ENCODE measurements around the gene LRRC75A.
"Not testable (repeated sequence)": the region's sequence is repeated elsewhere in the genome, so short reads cannot be mapped to it uniquely, and the experiment has no call there.

The LRRC75A gene

GRCh38 chr17:16450028-16450427, 42.0 kb downstream of the LRRC75A start:
- no peak for DNase-seq (ENCODE audit: low spot score)

- DNase-seq (ENCODE audit: low spot score): no peak
These were observed 42.8 kb downstream of the LRRC75A start for GRCh38 chr17:16449121-16449570.

DNA sequence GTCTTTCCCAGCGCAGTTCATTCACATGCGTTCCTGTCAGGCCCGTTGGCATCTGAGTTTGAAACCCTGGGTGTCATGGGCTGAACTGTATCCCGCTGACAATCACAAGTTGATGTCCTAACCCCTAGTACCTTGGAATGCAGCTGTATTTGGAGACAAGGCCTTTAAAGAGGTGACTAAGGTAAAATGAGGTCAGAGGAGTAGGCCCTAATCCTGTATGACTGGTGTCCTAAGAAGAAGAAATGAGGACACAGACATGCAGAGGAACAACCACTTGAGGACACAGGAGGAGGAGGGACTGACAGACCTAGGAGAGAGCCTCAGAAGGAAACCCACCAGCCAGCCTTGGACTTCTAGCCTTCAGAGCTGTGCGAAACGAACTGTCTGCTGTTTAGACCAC, 43.5 kb downstream of the LRRC75A start:
- DNase-seq (ENCODE audit: low spot score): no peak

GRCh38 chr17:16447676-16448075, 44.3 kb downstream of the LRRC75A start:
- DNase-seq (ENCODE audit: low spot score): no peak

DNA sequence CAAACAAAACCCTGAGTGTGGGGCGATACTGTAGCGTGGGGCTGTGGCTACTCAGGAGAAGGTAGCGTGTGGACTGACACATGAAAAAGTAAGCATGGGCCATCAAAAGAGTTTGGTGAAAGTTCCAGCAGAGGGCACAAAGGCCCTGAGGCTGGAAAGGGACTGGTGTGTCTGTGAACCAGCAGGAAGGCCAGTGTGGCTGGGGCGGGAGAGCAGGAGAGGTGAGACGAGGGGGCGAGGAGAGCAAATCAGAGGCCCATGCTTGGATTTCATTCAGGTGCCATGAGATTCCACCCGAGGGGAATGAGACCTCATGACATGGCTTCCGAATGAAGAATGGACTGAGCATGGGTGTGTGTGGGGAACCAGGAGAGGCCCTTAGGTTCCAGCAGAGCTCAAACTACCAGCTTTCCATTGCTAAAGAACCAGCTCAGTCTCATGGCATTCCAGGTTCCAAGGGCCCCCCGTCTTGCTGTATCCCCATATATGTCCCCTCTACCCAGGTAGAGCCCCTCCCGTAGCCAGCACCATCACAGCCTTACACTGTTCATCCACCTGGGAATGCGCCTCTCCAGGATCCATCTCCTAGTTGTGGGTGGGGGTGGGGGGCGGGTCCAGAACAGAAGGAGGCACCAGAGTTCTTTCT, 45.5 kb downstream of the LRRC75A start:
- DNase-seq (ENCODE audit: low spot score): no peak

DNA sequence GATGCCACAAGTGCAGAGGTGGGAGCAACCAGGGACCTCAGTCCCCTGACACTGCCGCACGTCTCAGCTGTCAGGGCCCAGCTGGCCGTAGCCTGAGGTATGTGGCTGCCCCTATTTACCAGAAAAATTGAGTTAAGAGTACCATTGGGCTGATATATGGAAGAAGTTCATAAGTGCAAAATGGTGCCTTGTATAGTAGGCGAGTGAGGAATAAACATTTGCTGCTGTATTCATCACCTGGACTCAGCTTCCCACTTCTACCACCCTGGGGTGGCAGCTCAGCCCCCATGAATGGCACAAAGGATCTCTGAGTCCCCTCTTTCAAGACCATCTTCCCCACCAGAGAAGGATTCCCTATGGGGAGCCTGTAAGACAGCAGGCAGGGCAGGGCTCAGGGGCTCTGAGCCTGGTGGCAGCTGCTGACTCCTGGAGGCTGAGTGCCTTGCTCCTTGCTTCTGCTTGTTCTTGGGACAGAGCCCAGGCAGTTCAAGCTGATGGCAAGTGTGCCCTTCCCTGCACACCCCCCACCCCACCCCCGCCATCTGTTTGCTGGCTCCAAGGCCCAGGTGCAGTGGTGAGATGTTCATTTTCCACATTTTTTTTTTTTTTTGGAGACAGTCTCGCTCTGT, 47.6 kb downstream of the LRRC75A start:
- no peak for DNase-seq (ENCODE audit: low spot score)

DNA sequence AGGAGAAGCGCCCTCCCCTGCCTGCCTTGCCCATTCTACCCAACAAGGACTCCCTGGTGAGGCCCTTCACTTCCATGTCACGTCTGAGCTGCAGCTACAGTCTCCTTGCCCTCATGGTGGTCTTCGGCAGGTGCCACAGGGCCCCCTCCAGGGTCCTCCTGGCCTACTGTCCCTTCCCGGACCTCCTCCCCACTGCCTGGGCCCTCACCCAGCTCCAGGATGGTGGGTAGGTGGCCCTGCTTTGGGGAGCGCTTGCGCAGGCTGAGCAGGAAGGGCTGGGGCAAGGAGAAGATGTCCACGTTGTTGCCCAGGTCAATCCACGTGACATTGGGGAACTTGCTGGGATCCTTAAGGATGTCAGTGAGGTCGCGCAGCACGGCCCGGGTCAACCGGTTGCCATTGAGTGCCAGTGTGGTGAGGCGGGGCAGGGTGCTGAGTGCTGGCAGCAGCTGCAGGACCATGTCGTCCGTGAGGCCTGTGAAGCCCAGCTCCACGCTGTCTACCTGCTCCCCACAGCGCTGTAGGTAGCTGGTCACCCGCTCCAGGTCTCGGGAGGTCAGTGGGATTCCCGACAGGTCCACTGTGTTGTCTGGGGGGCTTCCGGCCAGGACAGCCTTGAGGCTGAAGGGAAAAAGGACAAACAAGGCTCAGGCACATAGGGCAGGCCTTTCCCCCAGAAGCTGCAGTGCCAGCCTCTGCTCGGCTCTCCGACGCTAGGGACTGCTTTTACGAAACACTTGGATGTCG, 48.3 kb downstream of the LRRC75A start:
- DNase-seq (ENCODE audit: low spot score): no peak

DNA sequence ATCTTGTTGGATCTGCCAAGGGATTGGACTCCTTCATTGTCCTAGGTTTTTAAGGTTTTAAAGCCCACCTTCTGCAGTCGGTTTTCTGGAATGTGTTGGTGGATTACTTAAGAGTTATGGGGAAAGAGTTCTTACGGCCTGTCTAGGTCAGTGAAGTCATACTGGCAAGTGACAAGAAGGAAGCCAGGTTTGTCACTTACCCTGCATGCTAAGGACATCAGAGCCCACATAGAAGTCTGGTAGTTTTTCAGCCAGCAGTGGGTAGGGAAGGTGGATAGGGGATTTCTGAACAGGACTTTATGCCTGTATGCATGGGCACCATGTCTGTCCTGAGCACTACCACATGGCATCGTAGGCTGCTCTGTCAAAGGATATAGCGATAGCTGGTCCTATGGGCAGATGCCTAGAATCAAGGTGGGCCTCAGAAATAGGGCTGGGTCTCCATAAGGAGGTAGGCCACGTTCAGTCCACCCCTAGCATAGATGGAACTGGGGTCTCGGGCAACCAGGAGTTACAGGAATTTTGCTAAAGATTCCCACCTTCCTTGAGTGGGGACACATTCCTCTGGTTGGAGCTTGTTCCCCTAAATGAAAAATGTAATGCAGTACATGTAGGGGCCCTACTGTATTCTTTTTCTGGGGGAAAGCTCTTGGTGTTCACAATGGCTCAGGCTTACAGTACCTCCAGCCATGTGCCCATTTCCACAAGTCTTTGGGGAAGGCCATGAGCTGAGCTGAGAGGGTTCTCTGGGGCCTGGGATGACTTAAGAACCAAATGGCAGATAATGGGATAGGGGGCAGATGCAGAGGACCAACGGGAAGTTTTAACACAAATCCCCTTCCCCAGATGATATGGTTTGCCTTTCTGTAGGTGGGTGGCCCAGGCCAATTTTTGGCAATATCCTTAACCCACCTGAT, 49.1 kb downstream of the LRRC75A start:
- DNase-seq (ENCODE audit: low spot score): no peak

DNA sequence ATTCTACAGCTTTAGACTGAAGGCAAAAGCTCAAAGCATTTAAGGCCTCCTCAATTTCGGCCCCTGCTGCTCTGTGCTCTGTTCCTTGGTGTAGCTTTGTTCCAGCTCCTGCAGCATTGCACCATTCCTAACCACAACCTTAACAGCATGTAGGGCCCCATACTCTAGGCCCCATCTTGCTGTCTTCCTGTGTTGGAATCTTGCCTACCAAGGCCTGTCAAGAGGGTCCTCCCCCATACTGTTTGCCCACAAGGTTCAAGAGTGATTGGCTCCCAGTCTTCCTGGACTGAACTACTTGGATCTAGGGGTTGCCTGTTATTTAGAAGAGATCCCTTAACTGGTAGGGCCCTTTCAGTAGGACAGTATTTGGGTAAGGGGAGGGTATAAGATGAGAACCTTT, 49.9 kb downstream of the LRRC75A start:
- DNase-seq (ENCODE audit: low spot score): no peak

DNA sequence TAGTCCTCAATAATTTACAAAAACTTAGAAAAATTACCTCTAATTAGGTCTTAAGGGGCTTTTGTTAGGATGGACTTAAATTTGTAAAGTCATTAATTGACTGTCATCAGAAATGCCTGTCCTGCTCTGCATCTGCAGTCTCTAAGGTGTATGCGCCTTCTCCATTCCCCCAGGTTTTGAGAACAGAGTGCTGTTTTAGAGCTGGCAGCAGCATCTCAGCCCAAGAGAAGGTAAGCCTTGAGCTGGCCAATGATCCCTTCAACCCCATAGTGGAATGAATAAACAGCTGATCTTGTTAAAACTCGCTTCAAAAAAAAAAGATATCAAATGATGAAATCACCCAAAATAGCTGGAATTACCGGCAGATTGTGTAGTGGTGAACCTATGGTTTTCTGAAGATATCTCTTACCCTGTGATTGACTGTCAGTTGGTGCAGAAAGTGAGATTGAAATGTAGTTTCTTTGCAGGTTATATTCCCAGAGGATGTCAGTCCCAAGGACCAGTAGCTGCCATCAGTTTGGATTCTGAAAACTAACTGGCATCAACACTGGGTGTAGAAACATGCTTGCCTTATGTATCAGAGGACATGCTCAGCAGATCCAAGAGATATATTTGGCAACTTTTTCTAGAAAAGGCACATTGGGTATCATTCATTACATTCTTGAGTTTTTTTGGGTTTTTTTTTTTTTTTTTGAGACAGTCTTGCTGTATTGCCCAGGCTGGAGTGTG, 50.9 kb downstream of the LRRC75A start:
- no peak for DNase-seq (ENCODE audit: low spot score)

GRCh38 chr17:16440354-16440753, 51.6 kb downstream of the LRRC75A start:
- DNase-seq (ENCODE audit: low spot score): not testable (repeated sequence)

DNA sequence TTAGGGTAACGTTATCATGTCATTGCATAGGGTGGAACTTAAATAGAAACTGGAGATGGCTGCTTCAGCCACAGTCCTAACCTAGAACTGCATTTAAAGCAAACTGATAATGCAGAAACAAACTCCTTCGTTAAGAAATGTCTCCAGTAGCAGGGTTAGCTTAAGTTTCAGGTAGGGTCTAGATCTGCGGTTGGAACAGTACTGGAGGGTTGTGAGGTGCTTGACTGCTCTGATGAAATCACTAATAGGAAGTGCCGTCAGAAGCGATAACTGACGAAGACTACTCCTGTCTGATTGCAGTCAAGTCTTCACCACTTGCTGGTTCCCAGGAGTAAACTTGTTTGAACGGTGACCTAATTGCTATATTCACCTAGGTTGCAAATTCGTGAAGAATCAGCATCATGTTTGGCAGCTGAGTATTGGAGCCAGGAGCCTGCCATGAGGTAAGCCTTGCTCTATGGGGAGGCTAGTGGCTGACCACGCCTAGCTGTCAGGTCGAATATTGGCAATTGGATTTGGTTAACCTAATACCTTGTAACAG, 52.1 kb downstream of the LRRC75A start:
- DNase-seq (ENCODE audit: low spot score): no peak

DNA sequence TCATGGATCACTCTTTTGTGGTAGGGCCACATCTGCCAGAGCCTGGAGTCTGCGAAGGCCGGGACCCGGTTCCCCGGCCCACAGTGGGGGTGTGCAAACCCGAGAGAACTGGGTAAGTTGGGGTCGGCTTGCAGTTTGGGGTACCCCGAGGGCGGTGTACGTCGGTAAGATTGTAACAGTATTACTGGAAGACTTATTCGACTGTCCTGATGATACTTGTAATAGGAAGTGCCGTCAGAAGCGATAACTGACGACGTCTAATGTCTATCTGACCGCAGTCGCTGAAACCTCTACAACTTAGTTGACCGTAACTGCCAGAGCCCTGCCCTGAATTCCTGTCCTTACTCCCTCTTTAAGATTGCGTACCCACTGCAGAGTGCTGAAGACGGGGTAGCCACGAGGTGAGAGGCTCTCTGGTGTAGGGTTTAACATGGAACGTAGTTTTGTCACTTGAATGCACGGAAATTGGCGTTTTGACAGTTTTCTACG, 52.6 kb downstream of the LRRC75A start:
- DNase-seq (ENCODE audit: low spot score): no peak

DNA sequence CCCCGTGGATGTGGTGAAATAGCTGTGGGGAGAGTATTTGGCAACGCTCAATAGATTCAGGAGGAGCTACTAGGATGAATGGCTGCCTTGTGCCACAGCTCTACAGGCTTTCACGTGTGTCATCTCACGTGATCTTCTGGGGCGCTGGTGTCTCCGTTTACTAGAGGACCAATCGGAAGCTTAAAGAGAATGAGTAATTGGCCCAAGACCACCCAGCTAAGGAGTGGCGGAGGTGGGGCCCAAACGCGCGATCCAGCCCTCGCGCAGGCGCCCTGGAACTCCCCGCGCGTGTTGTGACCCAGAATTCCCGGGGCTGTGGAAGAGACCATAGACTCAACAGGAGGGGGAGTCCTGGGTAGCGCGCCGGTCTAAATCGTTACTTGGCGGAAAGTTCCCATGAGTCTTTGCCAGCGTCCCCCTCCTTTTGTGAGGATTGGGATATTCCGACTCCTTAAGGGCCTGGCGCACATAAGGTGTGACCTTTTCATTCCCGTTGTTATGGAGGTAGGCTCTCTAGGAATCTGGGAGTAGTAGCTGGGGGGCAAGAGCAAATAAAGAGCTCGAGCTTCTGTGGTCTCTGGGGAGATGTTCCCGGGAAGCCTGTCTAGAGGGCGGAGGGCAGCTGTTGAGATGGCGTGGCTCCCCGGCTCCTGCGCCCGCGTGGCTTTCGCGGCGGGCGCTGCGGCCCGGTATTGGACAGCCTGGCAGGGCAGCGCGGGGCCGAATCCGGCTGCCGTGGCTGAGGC, 53.3 kb downstream of the LRRC75A start:
- DNase-seq (ENCODE audit: low spot score): peak; percentile 100

DNA sequence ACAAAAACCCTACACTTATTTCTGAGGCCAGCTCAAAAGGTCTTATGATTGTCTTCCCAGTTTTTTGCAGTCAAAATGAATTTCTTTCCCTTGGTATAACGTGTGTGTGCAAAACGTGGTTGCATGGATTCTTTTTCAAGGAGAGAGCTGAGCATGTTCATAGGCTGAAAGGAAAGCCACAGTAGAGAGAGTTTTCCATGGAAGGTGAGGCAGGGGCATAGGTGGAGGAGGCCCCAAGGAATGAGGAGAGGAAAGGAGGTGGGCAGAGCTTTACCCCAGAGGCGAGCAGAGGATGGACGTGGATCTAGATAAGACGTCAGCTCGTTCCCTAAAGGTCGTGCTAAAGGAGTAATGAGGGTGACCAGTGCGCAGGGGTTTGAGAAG, 53.8 kb downstream of the LRRC75A start:
- no peak for DNase-seq (ENCODE audit: low spot score)

DNA sequence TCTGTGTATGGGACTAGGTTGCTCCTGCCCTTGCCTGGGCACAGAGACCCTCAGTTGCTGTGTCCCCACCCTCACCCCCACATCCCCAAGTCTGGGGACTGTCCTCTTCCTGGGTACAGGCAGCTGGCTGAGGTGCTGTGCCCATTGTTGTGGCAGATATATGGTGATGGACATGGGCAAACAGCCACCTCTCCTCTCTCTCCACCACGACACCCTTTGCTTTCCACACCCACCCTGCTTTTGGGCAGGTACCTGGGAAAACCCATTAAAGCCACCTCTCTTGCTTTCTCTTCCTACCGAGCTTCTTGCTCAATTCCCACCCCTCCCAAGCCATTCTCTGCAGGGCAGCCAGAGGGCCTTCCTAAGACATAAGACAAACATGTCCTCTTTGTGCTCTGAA, 54.9 kb downstream of the LRRC75A start:
- DNase-seq (ENCODE audit: low spot score): no peak

DNA sequence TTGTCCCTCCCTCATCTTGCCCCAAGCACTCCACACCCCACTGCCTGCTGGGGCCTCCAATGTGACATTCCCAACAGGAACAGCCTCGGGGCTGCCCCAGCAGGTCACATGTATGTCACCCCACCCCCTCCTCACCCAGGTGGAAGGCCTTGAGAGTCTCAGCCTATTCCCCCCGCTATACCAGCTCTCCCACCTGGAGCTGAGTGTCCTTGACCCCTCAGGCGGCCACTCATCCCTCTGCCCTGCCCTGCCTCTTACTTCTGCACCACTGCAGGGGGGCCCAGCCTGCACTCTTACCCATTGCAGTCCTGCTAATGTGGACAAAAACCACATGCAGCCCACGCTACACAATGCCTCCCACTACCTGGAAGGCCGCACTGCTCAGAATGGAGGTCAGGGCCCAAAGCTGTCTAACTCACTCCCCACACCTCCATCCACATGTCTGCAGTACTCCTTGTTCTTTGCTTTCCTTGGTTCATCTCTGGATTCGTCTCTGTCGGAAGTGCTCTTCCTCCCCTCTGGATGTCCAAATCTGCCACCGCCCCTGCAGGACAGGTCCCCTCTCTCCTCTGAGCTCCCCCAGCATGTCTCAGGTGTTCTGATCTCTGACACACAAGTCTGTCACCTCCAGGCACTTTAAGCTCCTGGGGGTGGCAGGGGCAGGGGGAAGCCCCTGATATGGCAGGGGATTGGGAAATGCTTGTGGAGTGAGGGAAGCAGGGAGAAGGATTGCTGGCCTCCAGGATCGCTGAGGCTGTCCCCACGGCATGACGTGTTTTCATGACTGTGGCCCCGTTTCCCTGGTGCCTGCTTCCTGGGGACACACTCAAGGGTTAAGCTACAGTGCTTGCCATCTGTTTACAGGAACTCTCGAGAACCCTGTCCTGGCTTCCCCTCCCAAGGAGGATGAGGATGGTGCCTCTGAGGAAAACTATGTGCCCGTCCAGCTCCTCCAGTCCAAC, 55.8 kb downstream of the LRRC75A start:
- DNase-seq (ENCODE audit: low spot score): no peak

GRCh38 chr17:16434662-16435061, 57.3 kb downstream of the LRRC75A start:
- DNase-seq (ENCODE audit: low spot score): no peak

GRCh38 chr17:16433514-16433913, 58.5 kb downstream of the LRRC75A start:
- DNase-seq (ENCODE audit: low spot score): no peak

All from hepatic stellate cell (primary cell).